Osteoblast (primary cell): ENCODE results near the gene SPATA21. TPM values are rescaled to one million over a fixed set of nuclear protein-coding genes. Genes with fewer than 3 reads are reported as not detected.

Experiments
- DNase-seq: peaks from one replicate; pipeline ENCODE4 v3.0.0; 2011; ENCODE audit warnings: low spot score, mixed read lengths; ENCODE audit not compliant: insufficient read length; ENCODE audit errors: missing footprints
- H2AFZ ChIP-seq: 2 replicates; pipeline ENCODE4 v1.6.0; 2011; ENCODE audit warnings: mild to moderate bottlenecking, low read length
- H3K27ac ChIP-seq: 2 replicates; pipeline ENCODE4 v1.5.1; 2011; ENCODE audit warnings: mild to moderate bottlenecking, low read depth, low read length, moderate library complexity
- H3K27me3 ChIP-seq: 2 replicates; pipeline ENCODE4 v1.6.0; 2012; ENCODE audit warnings: mild to moderate bottlenecking, control low read depth, inconsistent platforms, low read length, moderate library complexity; ENCODE audit not compliant: insufficient read depth
- H3K36me3 ChIP-seq: 2 replicates; pipeline ENCODE4 v1.5.1; 2011; ENCODE audit warnings: mild to moderate bottlenecking, low read length, control low read depth, moderate library complexity; ENCODE audit not compliant: insufficient read depth
- H3K4me1 ChIP-seq: 2 replicates; pipeline ENCODE4 v1.5.1; 2011; ENCODE audit warnings: mild to moderate bottlenecking, low read length, control low read depth, moderate library complexity; ENCODE audit not compliant: insufficient read depth
- H3K4me2 ChIP-seq: 2 replicates; pipeline ENCODE4 v1.6.0; 2011; ENCODE audit warnings: mild to moderate bottlenecking, low read length; ENCODE audit not compliant: insufficient read depth
- H3K4me3 ChIP-seq: fragments of 200-600 bp; sonication (generic); 3 replicates; pipeline ENCODE4 v1.5.1; 2012; ENCODE audit warnings: mild to moderate bottlenecking, low read length, inconsistent platforms; ENCODE audit not compliant: insufficient read depth
- H3K79me2 ChIP-seq: 2 replicates; pipeline ENCODE4 v1.6.0; 2012; ENCODE audit warnings: mild to moderate bottlenecking, low read length, control low read depth, inconsistent platforms; ENCODE audit not compliant: insufficient read depth
- H3K9me3 ChIP-seq: 2 replicates; pipeline ENCODE4 v1.5.1; 2011; ENCODE audit warnings: low read depth, low read length, control low read depth
- H4K20me1 ChIP-seq: 2 replicates; pipeline ENCODE4 v1.6.0; 2012; ENCODE audit warnings: mild to moderate bottlenecking, low read length, control low read depth; ENCODE audit not compliant: insufficient read depth
- total RNA-seq: library from RNA; depleted of rRNA; stranded (reverse); fragments of >200 nt; gene quantifications from 2 replicates; pipeline ENCODE4 v1.2.3, GENCODE V29; 2012
- TF ChIP-seq, protein P1 (sequence below): IDR thresholded peaks from 2 replicates; pipeline ENCODE4 v1.5.1; 2011; ENCODE audit warnings: mild to moderate bottlenecking, low read depth, low read length, moderate library complexity; ENCODE audit errors: extremely low read depth

SPATA21 gene
- total RNA-seq, 1 donor, result not detected

DNA sequence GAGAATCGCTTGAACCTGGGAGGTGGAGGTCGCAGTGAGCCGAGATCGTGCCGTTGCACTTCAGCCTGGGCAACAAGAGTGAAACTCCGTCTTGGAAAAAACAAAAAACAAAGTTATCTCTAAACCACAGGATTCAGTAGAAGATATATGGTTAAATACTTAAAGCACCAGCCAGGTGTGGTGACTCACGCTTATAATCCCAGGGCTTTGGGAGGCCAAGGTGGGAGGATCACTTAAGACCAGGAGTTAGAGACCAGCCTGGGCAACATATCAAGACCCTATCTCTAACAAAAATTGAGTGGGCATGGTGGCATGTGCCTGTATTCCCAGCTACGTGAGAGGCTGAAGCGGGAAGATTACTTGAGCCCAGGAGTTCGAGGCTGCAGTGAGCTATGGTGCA is 8.9 kb upstream of the SPATA21 start:
- no peaks in the 10 kb centered on the region for H3K27me3 ChIP-seq
- H2AFZ ChIP-seq, result no peak overlapping the region
- H4K20me1 ChIP-seq, result peaks cover 26% of the 10 kb centered on the region
- no peak for DNase-seq
- peaks cover 82% of the 10 kb centered on the region for H3K79me2 ChIP-seq
- H3K4me2 ChIP-seq, result no peak overlapping the region
- no peaks in the 10 kb centered on the region for H3K9me3 ChIP-seq
- peaks cover 78% of the 10 kb centered on the region for H3K36me3 ChIP-seq
- H3K4me1 ChIP-seq, result peaks cover 4% of the 10 kb centered on the region
- TF ChIP-seq, protein P1, sequence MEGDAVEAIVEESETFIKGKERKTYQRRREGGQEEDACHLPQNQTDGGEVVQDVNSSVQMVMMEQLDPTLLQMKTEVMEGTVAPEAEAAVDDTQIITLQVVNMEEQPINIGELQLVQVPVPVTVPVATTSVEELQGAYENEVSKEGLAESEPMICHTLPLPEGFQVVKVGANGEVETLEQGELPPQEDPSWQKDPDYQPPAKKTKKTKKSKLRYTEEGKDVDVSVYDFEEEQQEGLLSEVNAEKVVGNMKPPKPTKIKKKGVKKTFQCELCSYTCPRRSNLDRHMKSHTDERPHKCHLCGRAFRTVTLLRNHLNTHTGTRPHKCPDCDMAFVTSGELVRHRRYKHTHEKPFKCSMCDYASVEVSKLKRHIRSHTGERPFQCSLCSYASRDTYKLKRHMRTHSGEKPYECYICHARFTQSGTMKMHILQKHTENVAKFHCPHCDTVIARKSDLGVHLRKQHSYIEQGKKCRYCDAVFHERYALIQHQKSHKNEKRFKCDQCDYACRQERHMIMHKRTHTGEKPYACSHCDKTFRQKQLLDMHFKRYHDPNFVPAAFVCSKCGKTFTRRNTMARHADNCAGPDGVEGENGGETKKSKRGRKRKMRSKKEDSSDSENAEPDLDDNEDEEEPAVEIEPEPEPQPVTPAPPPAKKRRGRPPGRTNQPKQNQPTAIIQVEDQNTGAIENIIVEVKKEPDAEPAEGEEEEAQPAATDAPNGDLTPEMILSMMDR, result no peak
- no peak overlapping the region for H3K27ac ChIP-seq
- no peak overlapping the region for H3K4me3 ChIP-seq

DNA sequence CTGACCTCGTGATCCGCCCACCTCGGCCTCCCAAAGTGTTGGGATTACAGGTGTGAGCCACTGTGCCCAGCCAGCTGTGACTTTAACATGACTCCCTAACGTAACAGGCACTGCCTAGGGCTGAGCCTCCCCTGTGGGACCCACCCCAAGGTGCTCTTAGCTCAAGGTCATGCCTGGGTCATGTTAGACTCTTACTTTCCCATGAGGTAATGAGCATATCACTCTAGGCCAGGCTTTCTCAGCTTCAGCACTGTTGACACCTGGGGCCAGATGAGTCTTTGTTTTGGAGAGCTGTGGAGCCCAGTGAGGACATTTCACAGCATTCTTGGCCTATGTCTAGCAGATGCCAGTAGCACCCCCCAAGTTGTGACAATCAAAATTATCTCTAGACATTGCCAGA is 7.8 kb upstream of the SPATA21 start:
- Histone ChIP-seq H3K27ac (no peak overlapping the region), H3K4me1 (peaks cover 7% of the 10 kb centered on the region), H3K36me3 (peaks cover 68% of the 10 kb centered on the region), H3K27me3 (no peaks in the 10 kb centered on the region), H4K20me1 (peaks cover 26% of the 10 kb centered on the region), H3K4me2 (no peak overlapping the region), H2AFZ (no peak overlapping the region), H3K9me3 (no peaks in the 10 kb centered on the region), H3K4me3 (no peak overlapping the region), H3K79me2 (peaks cover 81% of the 10 kb centered on the region)
- no peak for DNase-seq
- TF ChIP-seq, protein P1, result no peak

DNA sequence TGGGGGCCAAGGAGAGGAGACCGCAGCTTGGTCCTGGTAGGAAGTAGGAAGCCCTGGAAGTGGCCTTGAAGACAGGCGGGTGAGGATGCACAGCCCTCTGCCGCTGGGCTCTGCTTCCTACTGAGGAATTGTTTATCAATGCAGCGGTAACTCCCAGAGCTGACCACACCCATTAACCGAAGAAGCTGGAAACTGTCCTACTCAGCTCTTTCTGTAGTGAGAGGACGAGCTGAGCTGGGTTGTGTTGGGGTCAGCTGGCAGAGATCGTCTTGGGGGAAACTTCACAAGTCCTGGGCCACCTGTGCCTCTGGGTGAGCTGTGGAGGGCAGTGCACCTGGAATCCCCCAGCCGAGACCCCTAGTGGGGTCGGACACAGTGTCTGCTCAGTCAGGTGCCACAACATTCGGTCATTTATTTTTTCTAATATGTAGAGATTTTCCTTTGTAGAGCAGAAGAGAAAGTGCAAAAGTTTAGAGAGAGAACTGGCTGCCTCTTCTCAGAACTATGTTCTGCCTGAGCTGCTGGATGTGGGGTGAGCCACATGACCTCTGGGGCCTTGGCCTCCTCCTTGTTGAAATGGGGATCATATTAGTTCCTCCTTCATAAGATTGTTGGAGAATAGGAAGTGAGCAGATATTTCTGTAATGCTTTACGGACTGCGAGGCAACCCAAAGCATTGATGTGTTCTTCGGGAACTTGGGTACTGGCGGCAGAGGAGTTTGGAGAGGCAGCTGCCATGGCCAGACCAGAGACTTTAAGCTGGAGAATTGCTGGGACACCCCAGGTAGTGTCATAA is 6.9 kb upstream of the SPATA21 start:
- Histone ChIP-seq H3K27me3 (no peaks in the 10 kb centered on the region), H3K4me3 (no peak overlapping the region), H3K36me3 (peaks cover 60% of the 10 kb centered on the region), H3K4me2 (no peak overlapping the region), H3K4me1 (peaks cover 8% of the 10 kb centered on the region), H4K20me1 (peaks cover 23% of the 10 kb centered on the region), H3K27ac (no peak overlapping the region), H2AFZ (no peak overlapping the region), H3K79me2 (peaks cover 72% of the 10 kb centered on the region), H3K9me3 (no peaks in the 10 kb centered on the region)
- TF ChIP-seq, protein P1, result no peak
- no peak for DNase-seq

DNA sequence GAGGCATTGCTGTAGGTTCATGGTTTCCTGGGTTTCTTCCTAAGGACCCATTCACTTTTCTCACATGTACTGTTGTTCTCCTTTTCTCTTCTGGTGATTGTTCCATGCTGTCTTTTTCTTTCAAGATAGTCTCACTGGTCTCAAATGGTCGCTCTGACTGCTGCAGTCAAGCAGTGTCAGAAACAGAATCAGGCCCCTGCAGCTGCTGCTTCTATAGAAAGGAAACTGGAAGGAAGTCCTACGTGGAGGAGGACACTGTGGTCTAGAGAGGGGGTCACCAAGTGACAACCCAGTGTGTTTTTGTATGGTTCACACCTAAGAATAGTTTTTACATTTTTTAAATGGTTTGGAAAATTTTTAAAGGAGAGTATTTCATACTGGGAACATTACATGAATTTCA is 5.7 kb upstream of the SPATA21 start:
- H3K36me3 ChIP-seq, result peaks cover 49% of the 10 kb centered on the region
- H3K4me2 ChIP-seq, result no peak overlapping the region
- no peak overlapping the region for H3K27ac ChIP-seq
- no peaks in the 10 kb centered on the region for H3K9me3 ChIP-seq
- peaks cover 62% of the 10 kb centered on the region for H3K79me2 ChIP-seq
- H3K4me1 ChIP-seq, result peaks cover 8% of the 10 kb centered on the region
- H3K4me3 ChIP-seq, result no peak overlapping the region
- H4K20me1 ChIP-seq, result peaks cover 23% of the 10 kb centered on the region
- no peak overlapping the region for H2AFZ ChIP-seq
- DNase-seq, result no peak
- no peaks in the 10 kb centered on the region for H3K27me3 ChIP-seq
- TF ChIP-seq, protein P1, result no peak
